Upper lobe of right lung (tissue), 1 donor: ENCODE measurements around the gene TROAP. TPM values are rescaled to one million over a fixed set of nuclear protein-coding genes. Genes with fewer than 3 reads are reported as not detected.
"Not testable (repeated sequence)": the region's sequence is repeated elsewhere in the genome, so short reads cannot be mapped to it uniquely, and the experiment has no call there.

ENCODE experiments used
- ATAC-seq: fragments of 200-7000 bp; cut with Tn5 transposase; one replicate; pipeline ENCODE4 v1.9.1; 2020; ENCODE audit warnings: mild to moderate bottlenecking, moderate library complexity
- DNase-seq: peaks from one replicate; pipeline ENCODE4 v3.0.0-alpha.2; 2020
- H3K27ac ChIP-seq: fragments of 200-600 bp; one replicate; pipeline ENCODE4 v1.8.0; 2022
- H3K27me3 ChIP-seq: fragments of 200-600 bp; one replicate; pipeline ENCODE4 v1.8.0; 2022; ENCODE audit warnings: mild to moderate bottlenecking
- H3K36me3 ChIP-seq: fragments of 200-600 bp; one replicate; pipeline ENCODE4 v1.8.0; 2022
- H3K4me1 ChIP-seq: fragments of 200-600 bp; one replicate; pipeline ENCODE4 v1.8.0; 2022
- H3K4me3 ChIP-seq: fragments of 200-600 bp; one replicate; pipeline ENCODE4 v1.8.0; 2022; ENCODE audit warnings: mild to moderate bottlenecking
- H3K9me3 ChIP-seq: fragments of 200-600 bp; one replicate; pipeline ENCODE4 v1.8.0; 2022
- CTCF ChIP-seq: fragments of 200-600 bp; IDR thresholded peaks from one replicate; pipeline ENCODE4 v1.8.0; 2022; ENCODE audit warnings: antibody characterized with exemption
- intact Hi-C: fragments of 100-400 bp; cut with DNase I; formaldehyde crosslinking; loops from one replicate; pipeline ENCODE4 v1.11.0; 2022
- total RNA-seq: library from RNA; stranded (reverse); fragmentation: NEBNext Ultra II Directional; extraction: Animal tissue kit (Norgen Biotek cat#: 25700); gene quantifications from one replicate; pipeline ENCODE4 v1.2.1, GENCODE V29; 2021
- donor health status: DM: no; HTN: yes; CAD: no; lungs with severe emphysema.

The TROAP gene
- total RNA-seq, 1 donor from 2014 or later = 0.96 TPM

GRCh38 chr12:49330631-49331379 lies 7.8 kb downstream of the TROAP start:
- no peak overlapping the region for H3K27ac ChIP-seq
- peaks cover 4% of the 10 kb centered on the region for H3K4me1 ChIP-seq
- TF ChIP-seq CTCF = no peak
- no peaks in the 10 kb centered on the region for H3K36me3 ChIP-seq
- intact Hi-C loops = no loop called here
- ATAC-seq = no peak
- peaks cover 33% of the 10 kb centered on the region for H3K27me3 ChIP-seq
- no peak overlapping the region for H3K4me3 ChIP-seq
- peak; percentile 55 for DNase-seq
- H3K9me3 ChIP-seq = no peaks in the 10 kb centered on the region

- DNase-seq = peak; percentile 80
- Histone ChIP-seq H3K9me3 (no peaks in the 10 kb centered on the region), H3K27ac (no peak overlapping the region), H3K36me3 (no peaks in the 10 kb centered on the region), H3K4me1 (peaks cover 8% of the 10 kb centered on the region), H3K4me3 (no peak overlapping the region), H3K27me3 (peaks cover 41% of the 10 kb centered on the region)
- peak; percentile 70 for TF ChIP-seq CTCF
- ATAC-seq = peak; percentile 92
- intact Hi-C loops = no loop called here
These were observed 8.5 kb downstream of the TROAP start for GRCh38 chr12:49331380-49332222.

GRCh38 chr12:49332441-49332861 lies 9.4 kb downstream of the TROAP start:
- no peak overlapping the region for H3K27ac ChIP-seq
- H3K4me3 ChIP-seq = no peak overlapping the region
- no peaks in the 10 kb centered on the region for H3K36me3 ChIP-seq
- H3K4me1 ChIP-seq = peaks cover 17% of the 10 kb centered on the region
- intact Hi-C loops = no loop called here
- peaks cover 49% of the 10 kb centered on the region for H3K27me3 ChIP-seq
- DNase-seq (peak; percentile 21), ATAC-seq (no peak)
- no peak for TF ChIP-seq CTCF
- H3K9me3 ChIP-seq = no peaks in the 10 kb centered on the region

GRCh38 chr12:49332891-49333371 lies 9.9 kb downstream of the TROAP start:
- Histone ChIP-seq H3K36me3 (no peaks in the 10 kb centered on the region), H3K4me1 (peaks cover 17% of the 10 kb centered on the region), H3K4me3 (no peak overlapping the region), H3K27me3 (peaks cover 52% of the 10 kb centered on the region), H3K9me3 (no peaks in the 10 kb centered on the region), H3K27ac (no peak overlapping the region)
- no peak for TF ChIP-seq CTCF
- ATAC-seq (no peak), DNase-seq (peak; percentile 63)
- intact Hi-C loops = no loop called here

- DNase-seq = peak; percentile 11
- intact Hi-C loops = not testable (repeated sequence)
These were observed 10.7 kb downstream of the TROAP start for GRCh38 chr12:49333778-49334177.

GRCh38 chr12:49334226-49334625 lies 11.2 kb downstream of the TROAP start:
- TF ChIP-seq CTCF = no peak
- intact Hi-C loops = no loop called here
- Histone ChIP-seq H3K9me3 (no peaks in the 10 kb centered on the region), H3K4me3 (no peak overlapping the region), H3K27ac (no peak overlapping the region), H3K36me3 (no peaks in the 10 kb centered on the region), H3K27me3 (peaks cover 57% of the 10 kb centered on the region), H3K4me1 (peaks cover 17% of the 10 kb centered on the region)
- DNase-seq (peak; percentile 50), ATAC-seq (no peak)

More at GRCh38 chr12:49333778-49334177, 10.7 kb downstream of the TROAP start:
- Histone ChIP-seq H3K4me1 (peaks cover 17% of the 10 kb centered on the region), H3K27me3 (peaks cover 57% of the 10 kb centered on the region)
- ATAC-seq, H3K9me3 ChIP-seq, H3K36me3 ChIP-seq, H3K27ac ChIP-seq, H3K4me3 ChIP-seq: not testable (repeated sequence)
